DMS114 treated with DMSO at 0.1 percent for 48 hours (cell line): ENCODE data around the gene PCGF3.
"Not testable (repeated sequence)": the region's sequence is repeated elsewhere in the genome, so short reads cannot be mapped to it uniquely, and the experiment has no call there.

Experiments
- DNase-seq: peaks from one replicate; lab custom pipeline; 2025; ENCODE audit not compliant: unreplicated experiment; lab: John Stamatoyannopoulos, UW

Gene PCGF3

DNA sequence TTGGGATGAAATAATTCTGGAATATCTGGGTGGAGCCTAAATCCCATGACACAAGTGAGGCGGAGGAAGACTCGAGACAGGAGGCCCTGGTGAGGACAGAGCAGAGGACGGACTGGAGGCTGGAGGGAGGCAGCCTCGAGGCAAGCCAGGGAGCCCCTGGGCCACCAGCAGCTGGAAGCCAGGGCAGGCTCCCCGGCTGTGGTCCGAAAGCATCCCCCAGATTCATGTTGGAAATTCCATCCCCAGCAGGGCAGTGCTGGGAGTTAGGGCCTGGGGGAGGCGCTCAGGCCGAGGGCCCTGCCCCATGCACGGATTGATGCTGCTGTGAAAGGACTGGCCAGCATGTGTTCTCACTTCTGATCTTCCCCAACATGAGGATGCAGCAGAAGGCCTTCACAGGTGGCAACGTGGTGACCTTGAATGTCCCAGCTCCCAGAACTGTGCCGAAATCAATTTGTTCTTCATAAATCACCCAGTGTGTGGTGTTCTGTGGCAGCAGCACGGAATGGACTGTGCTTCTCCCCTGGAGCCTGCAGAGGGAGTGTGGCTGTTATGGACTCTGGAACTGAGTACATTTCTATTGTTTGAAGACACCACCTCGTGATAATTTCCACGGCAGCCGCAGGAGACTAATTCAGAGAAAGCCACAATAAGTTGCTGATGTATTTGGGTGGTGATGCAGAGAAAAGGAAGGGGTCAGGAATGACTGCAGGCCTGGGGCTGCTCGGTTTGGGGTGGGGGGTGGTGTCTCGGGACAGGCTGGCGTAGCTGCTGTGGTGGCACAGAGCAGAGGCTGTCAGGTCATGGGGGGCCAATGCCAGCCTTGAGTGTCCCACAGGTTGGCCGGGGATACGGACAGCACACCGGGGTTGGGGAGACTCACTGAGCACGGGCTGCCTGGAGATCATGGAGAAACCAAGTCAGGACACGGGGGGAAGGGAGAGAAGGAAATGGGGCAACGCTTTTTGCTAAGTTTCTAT, 56.9 kb downstream of the PCGF3 start:
- no peak for DNase-seq

DNA sequence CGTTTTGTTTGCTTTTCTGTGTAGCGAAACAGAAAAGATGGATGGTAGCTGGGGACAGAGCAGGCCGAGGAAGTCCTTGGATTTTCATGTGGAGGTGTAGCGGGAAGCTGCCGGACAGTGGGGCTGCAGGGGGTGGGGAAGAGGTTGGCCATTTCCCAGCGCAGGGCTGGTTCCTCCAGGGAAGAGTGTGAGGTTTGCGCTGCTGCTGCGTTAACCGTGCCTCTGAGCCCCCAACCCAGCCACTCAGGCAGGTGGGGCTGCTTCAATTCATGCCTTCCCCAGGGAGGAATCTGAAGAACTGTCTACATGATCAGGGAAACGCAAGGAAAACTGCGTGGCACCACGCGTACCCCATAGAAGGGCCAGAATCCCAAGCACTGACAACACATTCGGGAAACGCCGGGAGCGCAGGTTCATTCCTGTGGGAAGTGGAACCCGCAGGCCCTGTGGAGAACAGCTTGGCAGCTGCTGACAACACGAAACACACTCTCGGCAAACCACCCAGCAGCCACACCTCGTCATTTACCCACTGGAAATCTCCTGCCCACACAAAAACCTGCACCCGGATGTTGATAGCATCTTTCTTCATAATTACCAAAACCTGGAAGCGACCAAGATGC, 57.7 kb downstream of the PCGF3 start:
- no peak for DNase-seq

DNA sequence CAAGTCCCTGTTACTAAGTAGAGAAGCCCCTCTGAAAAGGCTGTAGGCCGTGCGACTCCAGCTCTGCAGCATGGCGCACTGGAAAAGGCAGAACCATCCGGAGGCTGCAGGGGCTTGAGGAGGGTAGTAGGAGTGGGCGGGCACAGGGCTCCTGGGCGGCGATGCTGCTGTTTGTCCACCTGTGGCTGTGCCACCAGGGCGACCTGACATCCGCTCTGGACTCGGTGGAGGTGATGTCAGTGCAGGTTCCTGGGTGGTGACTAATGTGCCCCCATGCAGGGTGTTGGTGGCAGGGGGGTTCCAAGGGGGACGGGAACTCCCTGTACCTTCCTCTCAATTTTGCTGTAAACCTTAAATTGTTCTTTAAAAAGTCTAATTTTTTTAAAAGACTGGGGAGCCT, 58.3 kb downstream of the PCGF3 start:
- DNase-seq, result no peak

DNA sequence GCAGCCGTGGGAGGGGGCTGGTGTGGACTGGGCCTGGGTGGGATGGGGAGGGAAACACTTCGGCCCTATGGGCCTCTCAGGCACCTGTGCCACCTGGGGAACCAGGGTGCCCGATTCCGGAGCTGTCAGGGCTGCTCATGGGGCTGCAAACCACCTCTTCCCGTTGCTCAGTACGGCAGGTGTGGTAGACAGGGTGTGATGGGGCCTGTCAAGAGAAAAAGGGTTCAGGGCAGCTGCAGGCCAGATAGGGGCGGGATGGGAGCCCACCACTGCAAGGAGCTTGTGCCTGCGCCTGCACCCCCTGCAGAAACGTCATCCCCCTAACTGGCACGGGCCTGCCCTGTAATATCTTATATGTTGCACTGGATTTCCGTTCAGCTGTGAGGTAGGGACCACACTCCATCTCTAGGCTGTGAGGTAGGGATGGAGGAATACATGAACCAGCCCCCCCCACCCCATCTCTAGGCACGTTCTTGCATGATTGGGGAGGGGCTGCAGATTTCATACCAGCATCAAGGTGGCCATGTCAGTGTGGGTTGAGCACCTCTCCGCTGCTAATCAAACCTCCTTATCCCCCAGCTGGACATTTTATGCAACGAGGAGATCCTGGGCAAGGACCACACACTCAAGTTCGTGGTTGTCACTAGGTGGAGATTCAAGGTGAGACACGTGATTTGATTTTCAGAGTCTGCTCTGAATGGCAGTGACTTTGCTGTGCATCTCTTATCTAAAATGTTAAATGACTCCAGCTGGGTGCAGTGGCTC, 59.0 kb downstream of the PCGF3 start:
- no peak for DNase-seq

DNA sequence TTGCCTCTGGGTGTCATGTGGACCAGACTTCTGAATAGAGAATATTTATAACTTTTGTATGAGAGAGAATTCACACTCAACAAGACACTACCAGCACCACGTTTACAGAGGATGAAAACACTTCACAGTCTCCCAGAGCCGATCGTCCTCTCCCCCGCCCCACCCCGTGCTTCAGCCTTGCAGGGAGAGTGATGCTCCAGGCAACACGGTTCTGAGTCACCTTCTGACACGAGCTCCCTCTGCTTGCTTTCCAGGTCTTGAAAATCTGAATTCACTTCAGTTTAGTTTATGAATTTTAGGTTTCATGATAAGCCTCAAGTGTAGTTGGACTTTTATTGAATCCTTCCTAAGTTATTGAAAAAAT, 60.5 kb downstream of the PCGF3 start:
- DNase-seq, result no peak

DNA sequence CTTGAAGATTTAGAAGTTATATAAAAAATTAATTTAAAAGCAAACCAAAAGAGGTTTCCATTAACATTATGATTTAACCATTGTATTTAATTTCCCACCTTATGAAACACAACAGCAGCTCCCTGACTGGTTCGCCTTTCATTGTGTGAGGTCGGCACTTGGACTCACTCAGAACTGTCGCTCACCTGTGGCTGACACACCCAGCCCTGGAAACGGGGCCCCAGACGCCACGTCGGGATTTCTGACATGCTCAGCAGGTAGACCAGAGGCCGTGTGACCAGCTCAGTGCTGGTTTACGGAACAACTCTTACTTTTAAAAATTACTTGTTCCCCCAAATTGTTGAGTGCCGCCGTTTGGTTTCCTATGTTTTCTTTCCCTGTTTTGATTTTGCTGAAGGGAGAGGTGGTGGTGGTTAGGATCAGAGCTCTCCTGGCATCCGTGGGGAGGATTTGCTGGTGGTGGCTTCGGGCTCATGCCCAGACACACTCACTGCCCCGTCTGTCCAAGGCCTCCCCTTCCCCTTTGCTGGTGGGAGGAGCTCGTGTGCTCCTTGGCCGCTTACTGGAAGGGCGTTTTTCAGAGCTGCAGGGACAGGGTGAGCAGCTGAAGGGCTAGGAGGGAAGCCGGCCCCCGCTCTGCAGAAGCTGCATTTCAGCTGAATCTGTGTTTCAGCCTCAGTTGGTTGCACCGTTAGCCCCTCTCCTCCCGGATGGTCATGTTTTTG, 61.1 kb downstream of the PCGF3 start:
- no peak for DNase-seq

DNA sequence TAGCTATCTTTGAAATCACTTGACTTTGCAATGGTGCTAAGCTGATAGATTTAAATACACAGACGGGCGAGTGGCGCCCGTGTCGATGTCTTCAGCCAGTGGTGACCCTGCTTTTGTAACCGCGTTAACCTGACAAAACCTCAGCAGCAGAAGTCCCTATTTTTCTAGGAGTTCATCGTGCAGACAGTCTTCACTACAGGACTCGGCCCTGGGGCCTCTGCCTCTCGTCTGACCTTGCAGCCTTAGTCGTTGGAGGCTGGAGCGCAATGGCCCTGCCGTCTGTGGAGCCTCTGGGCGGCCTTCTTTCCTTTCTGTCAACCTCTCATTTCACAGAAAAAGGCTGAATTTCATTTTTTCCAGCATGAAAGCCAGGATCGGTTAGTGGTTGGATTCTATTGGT, 62.4 kb downstream of the PCGF3 start:
- DNase-seq, result no peak

DNA sequence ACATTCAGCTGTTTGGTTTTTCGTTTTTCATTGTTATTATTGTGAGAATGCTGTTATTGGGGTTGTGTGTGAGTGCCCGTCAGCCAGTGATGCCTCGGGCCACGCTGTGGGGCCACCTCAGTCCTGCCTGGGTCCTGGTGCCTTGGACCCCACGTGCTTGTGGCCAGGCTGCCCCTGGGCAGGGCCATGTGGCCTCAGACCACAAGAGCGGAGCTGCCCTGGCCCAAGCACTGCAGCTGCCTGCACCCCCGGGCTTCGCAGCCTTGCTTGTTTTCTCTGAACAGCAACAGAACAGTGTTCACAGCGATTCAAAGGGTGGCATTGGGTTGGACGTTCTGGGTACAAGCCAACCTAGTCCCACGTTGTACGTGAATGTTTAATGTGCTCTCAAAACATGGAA, 63.4 kb downstream of the PCGF3 start:
- DNase-seq, result no peak

DNA sequence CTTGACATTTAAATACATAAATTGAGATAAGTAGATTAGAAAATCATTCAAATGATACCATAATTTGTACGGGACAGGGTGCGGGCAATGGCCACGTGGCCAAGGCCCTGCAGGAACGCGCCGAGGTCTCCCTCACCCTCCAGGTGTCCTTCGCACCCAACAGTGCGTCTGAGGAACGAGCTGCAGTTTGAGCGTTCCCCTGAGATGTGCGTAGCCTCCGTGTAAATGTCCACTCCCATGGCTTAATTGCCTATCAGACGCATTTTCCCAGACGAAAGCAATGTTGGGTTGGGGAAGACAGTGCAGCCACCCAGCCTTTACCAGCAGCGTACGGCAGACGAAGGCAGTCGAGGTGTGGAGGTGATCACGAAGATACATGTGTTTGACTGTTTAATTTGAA, 63.9 kb downstream of the PCGF3 start:
- no peak for DNase-seq

DNA sequence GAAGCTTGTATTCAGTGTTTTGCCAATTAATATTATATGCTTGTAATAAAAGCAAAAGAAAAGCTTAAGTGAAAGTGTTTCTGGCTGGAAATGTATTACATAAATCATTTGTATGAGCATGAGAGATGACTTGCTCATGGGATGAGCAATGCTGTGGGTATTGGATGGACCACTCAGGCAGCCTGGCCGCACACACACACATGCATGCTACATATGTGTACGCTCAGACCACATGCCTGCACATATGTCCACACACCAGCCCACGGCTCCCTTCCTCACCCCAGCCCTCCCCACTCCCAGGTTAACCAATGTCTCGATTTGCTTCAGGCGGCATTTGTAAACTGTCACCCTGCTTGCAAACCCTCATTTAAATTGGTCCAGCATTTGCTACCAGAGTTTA, 64.4 kb downstream of the PCGF3 start:
- DNase-seq, result no peak

DNA sequence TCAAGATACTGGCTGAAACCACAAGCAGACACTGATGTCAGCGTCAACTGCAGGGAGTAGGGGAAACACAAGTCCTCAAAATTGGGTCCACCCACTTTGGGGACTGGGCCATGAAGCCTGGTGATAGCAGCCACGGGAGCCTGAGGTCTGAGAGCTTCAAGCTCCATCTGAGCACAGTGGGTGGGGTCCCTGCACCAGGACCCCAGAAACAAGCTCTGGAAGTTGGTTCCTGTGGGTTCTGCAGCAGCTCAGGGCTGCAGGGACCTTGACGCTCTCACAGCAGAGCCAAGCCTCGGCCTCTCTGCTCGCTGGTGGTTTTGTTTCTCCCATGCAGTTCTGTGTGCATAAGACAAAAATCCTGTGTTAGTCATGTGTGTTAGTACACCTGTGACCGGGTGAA, 65.8 kb downstream of the PCGF3 start:
- no peak for DNase-seq

DNA sequence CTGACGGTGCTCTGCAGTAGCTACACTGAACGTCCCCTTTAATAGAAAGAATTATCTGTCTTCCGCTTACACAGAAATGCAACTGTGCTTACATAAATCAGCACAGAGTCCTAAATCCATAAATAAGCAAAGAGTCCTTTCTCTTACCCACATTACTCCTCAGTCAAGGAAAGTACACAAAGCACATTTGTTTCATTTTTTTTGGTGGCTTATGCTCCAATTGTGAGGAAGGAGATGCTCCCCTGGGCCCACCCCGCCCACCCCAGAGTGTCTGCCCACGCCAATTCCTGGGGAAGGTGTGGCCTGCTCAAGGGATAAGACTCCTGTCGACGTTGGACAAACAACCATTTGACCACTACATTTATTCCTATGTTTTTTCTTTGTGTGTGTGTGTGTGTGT, 66.5 kb downstream of the PCGF3 start:
- DNase-seq, result no peak

DNA sequence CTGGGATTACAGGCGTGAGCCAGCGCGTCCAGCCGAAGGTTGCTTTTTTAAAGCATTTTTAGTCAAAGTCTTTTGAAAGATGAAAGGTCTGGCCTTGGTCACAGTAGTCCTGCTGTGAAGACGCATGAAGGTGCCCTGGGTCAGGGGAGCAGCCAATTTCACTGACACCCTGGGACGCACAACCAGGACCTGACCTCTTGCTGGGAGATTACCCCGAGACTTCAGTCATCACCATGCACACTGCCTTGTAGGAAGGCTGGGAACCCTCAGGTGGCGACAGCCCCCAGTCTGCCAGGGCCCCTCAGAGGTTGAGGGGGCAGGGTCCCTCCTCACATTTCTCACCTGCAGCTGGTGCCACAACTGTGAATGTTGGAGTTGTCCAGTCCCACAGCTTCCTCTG, 67.1 kb downstream of the PCGF3 start:
- no peak for DNase-seq

DNA sequence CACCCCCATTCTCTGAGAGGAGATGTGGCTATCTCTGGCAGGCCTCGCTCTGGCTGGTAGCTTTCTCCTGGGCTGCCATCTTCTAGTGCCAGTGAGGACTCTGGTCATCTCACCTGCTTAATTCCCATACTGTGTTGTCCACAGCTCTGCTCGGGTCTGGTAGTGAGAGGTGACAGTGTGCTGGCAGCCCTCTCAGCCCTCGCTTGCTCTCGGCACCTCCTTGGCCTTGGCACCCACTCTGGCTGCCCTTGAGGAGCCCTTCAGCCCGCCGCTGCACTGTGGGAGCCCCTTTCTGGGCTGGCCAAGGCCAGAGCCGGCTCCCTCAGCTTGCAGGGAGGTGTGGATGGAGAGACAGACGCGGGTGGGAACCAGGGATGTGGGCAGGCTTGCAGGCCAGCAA, 67.6 kb downstream of the PCGF3 start:
- no peak for DNase-seq

DNA sequence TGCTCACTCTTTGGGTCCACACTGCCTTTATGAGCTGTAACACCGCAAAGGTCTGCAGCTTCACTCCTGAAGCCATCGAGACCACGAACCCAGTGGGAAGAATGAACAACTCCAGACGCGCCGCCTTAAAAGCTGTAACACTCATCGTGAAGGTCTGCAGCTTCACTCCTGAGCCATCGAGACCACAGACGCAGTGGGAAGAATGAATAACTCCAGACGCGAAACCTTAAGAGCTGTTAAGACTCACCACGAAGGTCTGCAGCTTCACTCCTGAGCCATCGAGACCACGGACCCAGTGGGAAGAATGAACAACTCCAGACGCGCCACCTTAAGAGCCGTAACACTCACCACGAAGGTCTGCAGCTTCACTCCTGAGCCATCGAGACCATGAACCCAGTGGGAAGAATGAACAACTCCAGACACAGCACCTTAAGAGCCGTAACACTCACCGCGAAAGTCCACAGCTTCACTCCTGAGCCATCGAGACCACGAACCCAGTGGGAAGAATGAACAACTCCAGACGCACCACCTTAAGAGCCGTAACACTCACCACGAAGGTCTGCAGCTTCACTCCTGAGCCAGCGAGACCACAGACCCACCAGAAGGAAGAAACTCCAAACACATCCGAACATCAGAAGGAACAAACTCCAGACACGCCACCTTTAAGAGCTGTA, 68.9 kb downstream of the PCGF3 start:
- not testable (repeated sequence) for DNase-seq

DNA sequence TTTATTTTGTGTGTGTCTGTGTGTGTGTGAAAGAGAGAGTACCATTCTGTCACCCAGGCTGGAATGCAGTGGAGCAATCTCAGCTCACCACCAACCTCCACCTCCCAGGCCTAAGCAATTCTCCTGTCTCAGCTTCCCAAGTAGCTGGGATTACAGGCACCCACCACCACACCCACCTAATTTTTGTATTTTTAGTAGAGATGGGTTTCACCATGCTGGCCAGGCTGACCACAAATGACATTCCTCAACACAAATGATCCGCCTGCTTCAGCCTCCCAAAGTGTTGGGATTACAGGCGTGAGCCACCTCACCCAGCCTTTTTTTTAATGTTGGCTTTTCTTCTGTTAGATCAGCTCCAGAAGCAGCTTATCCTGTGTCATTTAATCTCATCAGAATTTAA, 69.9 kb downstream of the PCGF3 start:
- not testable (repeated sequence) for DNase-seq

DNA sequence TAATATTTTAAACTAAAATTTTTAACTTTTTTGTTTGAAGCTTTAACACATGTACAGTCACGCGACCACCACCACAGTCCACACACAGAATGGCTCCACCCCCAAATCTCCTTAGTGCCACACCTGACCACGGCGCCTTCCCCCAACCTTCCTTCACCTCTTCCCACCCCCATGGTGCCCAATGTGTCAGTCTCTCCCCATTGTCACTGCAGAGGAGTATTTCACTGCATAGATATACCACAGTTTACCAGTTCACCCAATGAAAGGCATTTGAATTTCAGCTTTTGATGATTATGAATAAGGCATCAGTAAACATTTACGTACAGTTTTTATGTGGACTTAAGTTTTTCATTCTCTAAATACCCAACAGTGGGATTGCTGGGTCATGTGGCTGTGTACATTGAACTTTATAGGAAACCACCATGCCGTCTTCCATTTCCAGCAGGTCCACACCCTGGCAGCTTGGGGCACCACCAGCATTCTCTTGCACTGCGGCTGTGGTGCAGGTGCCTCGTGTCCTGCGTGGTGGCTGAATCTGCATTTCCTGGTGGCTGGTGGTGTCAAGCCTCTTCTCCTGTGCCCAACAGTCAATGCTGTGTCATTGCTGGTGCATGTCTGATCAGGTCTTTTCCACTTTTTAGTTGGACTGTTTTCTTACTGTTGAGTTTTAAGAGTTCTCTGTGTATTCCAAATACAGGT, 71.3 kb downstream of the PCGF3 start:
- DNase-seq, result no peak

DNA sequence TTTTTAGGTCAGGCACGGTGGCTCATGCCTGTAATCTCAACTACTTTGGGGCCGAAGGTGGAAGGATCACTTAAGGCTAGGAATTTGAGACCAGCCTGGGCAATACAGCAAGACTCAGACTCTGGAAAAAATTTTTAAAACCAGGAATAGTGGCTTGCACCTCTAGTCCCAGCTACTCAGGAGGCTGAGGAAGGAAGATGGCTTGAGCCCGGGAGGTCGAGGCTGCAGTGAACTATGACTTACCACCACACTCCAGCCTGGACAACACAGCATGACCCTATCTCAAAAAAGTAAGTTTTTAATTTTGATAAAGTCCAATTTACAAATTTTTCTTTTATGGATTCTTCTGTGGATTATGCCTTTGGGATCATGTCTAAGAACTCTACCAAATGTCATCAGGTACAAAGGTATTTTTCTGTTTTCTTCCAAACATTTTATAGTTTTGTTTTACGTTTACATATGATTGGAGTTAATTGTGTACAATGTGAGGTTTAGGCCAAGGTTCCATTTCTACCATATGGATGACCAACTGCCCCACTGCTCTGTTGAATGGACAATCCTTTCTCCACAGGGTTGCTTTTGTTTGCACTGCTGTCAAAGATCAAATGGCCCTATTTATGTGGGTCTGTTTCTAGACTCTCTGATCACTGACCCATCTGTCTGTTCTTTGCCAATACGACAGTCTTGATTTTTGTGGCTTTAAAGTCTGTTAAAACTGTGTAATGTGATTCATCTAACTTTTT, 72.1 kb downstream of the PCGF3 start:
- DNase-seq, result no peak

DNA sequence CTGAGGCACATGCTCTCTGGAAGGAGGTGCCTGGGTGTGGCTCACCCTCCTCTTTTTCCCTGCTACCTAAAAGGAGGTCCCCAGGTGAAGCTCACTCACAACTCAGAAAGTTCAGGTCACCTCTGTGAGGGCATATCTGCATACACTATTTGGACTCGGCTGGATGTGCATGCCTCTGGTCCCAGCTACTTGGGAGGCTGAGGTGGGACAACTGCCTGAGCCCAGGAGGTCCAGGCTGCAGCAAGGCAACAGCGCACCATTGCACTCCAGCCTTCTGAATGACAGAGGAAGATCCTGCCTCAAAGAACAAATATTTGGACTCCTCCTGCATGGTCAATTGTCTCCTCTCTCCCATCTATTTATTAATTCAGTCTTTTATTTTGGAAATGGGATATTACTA, 73.9 kb downstream of the PCGF3 start:
- DNase-seq, result no peak
